Panc1 (cell line): Measurements from ENCODE around the gene KDM1B.

Experiments used
- POLR2AphosphoS5 ChIP-seq: IDR thresholded peaks from 2 replicates; pipeline ENCODE4 v1.6.1; 2012; ENCODE audit warnings: mild to moderate bottlenecking, low read depth, low read length, moderate library complexity
- REST ChIP-seq, 2 experiments: IDR thresholded peaks; 2 replicates each; pipeline ENCODE4 v1.6.1; 2011 to 2012; ENCODE audit warnings: low read depth in 2 of 2, control low read depth in 1 of 2, low read length in 1 of 2, mild to moderate bottlenecking in 1 of 2, moderate library complexity in 1 of 2; ENCODE audit not compliant: insufficient read depth in 1 of 2
- SIN3A ChIP-seq: IDR thresholded peaks from 2 replicates; pipeline ENCODE4 v1.6.1; 2012; ENCODE audit warnings: low read depth, mild to moderate bottlenecking, low read length, moderate library complexity, borderline replicate concordance; ENCODE audit not compliant: insufficient read depth
- TF ChIP-seq, protein P1 (sequence below): fragments of 450-650 bp; IDR thresholded peaks from 2 replicates; pipeline ENCODE4 v1.5.1; 2017; ENCODE audit warnings: mild to moderate bottlenecking

DNA sequence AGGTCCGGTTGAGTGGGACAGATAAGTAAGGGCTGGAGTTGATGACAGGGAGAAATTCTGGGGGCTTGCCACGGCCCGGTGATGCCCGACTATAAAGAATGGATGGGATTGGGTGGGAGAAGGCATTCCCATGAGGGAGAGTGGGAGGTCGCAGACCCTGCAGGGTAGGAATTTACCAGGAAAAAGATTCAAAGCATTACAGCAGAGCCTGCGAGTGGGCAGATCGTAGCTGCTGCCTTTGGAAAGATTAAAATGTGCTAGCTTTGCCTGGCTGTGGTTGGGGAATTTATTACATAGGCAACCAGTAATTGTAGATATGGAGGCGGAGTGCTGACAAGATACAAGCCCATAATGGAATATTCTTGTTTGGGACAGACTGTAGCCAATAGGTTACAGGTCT is 49.5 kb downstream of the KDM1B start:
- TF ChIP-seq POLR2AphosphoS5 (no peak), SIN3A (no peak), REST (IDR thresholded peaks at IDR 0.05; ENCODE audit: insufficient read depth in 1 of 2, low read depth in 2 of 2, low read length in 1 of 2) (no peak)
- TF ChIP-seq, protein P1, sequence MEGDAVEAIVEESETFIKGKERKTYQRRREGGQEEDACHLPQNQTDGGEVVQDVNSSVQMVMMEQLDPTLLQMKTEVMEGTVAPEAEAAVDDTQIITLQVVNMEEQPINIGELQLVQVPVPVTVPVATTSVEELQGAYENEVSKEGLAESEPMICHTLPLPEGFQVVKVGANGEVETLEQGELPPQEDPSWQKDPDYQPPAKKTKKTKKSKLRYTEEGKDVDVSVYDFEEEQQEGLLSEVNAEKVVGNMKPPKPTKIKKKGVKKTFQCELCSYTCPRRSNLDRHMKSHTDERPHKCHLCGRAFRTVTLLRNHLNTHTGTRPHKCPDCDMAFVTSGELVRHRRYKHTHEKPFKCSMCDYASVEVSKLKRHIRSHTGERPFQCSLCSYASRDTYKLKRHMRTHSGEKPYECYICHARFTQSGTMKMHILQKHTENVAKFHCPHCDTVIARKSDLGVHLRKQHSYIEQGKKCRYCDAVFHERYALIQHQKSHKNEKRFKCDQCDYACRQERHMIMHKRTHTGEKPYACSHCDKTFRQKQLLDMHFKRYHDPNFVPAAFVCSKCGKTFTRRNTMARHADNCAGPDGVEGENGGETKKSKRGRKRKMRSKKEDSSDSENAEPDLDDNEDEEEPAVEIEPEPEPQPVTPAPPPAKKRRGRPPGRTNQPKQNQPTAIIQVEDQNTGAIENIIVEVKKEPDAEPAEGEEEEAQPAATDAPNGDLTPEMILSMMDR = no peak
